ENCODE measurements around the gene ABHD11.

Gene ABHD11

DNA sequence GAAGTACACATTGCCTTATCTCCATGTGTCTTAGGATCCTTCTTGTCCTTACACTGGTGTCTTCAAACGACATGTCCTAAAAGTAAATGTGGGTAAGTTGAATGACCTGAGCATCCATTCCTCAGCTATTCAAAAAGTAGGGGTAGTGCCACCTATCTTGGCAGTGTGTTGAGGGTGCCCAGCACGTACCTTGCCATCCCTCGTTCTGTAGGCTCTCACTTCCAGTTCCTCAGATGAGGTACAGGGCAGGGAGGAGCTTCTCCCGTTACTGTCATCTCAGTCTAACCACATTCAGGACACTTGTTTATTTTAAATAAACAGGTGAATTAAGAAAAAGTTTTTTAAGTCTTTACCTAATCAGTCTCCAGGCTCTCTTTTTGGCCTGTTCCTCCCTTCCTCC, 42.2 kb downstream of the ABHD11 start:
- DNase-seq (ENCODE audit: low read depth) = no peak
- TF ChIP-seq, protein P1, sequence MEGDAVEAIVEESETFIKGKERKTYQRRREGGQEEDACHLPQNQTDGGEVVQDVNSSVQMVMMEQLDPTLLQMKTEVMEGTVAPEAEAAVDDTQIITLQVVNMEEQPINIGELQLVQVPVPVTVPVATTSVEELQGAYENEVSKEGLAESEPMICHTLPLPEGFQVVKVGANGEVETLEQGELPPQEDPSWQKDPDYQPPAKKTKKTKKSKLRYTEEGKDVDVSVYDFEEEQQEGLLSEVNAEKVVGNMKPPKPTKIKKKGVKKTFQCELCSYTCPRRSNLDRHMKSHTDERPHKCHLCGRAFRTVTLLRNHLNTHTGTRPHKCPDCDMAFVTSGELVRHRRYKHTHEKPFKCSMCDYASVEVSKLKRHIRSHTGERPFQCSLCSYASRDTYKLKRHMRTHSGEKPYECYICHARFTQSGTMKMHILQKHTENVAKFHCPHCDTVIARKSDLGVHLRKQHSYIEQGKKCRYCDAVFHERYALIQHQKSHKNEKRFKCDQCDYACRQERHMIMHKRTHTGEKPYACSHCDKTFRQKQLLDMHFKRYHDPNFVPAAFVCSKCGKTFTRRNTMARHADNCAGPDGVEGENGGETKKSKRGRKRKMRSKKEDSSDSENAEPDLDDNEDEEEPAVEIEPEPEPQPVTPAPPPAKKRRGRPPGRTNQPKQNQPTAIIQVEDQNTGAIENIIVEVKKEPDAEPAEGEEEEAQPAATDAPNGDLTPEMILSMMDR (conservative IDR thresholded peaks at IDR 0.05; ENCODE audit: low read depth, low read length) = no peak

GRCh38 chr7:73690646-73691045, 48.0 kb downstream of the ABHD11 start:
- TF ChIP-seq, protein P1 (conservative IDR thresholded peaks at IDR 0.05; ENCODE audit: low read depth, low read length) = no peak
- no peak for DNase-seq (ENCODE audit: low read depth)

More for the DNA sequence above, 42.2 kb downstream of the ABHD11 start:
- H3K4me3 ChIP-seq (ENCODE audit: low read depth, low read length) = no peak overlapping the region

DNA sequence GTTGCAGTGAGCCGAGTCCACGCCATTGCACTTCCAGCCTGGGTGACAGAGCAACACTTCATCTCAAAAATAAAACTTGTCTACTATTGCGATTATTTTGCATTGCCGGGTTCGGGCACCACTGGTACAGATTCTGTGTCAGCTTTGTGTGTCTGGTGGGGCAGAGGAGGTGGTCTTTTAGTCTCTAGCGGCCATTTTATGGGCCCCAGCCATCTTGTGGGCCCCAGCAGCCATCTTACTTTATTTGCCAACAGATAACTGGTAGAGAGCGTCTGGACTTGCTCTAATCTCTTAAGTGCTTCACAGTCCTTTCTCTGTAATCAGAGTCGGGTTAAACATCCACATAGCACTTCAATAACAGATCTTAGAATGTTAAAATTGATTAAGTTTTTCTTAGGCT, 50.3 kb downstream of the ABHD11 start:
- TF ChIP-seq, protein P1 (conservative IDR thresholded peaks at IDR 0.05; ENCODE audit: low read depth, low read length) = no peak
- DNase-seq (ENCODE audit: low read depth) = no peak
- no peak overlapping the region for H3K4me3 ChIP-seq (ENCODE audit: low read depth, low read length)

More at GRCh38 chr7:73690646-73691045, 48.0 kb downstream of the ABHD11 start:
- no peak overlapping the region for H3K4me3 ChIP-seq (ENCODE audit: low read depth, low read length)
